GDM1 (cell line): ENCODE measurements around the gene POLR2L.

Experiments used
- DNase-seq: peaks from one replicate; lab custom pipeline; 2025; lab: John Stamatoyannopoulos, UW

Gene POLR2L

DNA sequence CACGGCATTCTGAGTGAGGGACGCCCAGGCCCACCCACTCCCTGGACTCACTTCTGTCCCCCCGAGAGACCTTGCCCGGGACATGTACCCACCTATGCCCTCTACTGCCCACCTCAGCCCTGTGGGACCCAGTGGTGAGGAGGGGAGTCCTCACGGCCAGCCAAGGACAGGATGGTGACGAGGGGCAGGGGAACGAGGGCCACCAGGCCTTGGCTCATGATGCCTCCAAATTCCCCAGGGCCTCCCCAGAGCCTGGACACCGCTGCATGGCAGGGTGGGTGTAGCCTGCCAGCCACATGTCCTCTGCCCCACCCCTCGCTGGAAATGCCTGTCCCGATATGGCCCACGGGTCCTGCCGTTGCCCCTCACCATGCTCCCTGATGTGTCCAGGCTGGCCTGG is 26.5 kb upstream of the POLR2L start:
- DNase-seq, result no peak

DNA sequence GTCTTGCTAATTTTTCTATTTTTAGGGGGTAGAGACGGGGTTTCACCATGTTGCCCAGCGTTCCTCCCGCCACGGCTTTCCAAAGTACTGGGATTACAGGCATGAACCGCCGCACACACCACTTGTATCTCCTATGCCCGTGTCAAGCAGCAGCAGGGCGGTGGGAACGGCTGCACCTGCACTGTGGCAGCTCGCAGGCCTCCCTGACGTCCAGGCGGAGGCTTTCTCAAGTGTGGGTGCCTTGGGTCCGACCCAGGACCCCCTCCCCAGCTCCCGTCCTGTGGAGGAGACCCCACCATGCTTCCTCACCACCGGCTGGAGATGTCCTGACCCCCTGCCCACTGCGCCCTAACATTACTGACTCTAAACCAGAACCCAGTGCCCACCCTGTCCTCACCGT is 26.1 kb upstream of the POLR2L start:
- no peak for DNase-seq

DNA sequence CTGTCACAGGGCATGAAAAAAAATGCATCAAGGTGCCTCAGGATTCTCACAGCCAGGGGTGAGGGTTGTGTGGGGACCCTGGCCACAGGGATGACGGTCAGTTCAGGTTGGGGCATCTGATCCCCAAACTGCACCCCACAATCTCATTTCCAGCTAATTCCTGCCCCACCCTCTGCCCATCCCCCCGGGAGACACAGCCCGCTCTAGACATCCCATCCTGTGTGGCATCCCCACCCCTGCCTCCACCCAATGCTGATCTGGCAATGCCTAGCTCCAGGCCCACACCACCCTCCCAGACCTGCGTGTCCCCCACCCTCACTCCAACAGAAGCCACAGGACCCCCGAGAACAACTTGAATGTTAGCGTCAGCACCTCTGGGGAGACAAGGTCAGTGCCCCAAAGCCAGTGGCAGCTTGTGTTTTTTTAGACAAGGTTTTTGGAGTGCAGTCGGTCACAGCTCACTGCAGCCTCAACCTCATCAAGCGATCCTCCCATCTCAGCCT is 25.6 kb upstream of the POLR2L start:
- DNase-seq, result no peak

- no peak for DNase-seq
Observed at GRCh38 chr11:866481-866880, 24.2 kb upstream of the POLR2L start.

- no peak for DNase-seq
Observed at GRCh38 chr11:865462-866430, 23.4 kb upstream of the POLR2L start.

DNA sequence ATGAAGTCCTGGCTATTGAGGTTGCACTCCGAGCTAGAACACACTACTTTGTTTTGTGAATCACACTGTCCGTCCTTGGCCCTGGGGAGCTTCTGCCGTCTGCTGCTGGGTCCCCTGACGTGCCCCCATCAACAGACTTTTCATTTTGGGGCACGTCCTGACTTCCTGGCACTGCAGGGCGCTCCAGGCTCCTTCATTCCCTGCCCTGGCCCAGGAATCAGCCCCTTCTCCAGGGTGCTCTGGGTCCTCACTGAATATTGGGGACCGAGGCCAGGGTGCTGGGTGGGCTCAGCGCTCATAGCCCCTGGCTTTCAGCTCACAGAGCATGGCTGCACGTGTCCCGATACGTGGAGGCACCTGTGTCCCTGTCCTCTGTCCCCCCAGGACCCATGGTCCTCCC is 22.6 kb upstream of the POLR2L start:
- DNase-seq, result no peak

- no peak for DNase-seq
Observed at GRCh38 chr11:863910-864827, 21.8 kb upstream of the POLR2L start.

GRCh38 chr11:863023-863909 is 20.9 kb upstream of the POLR2L start:
- no peak for DNase-seq

DNA sequence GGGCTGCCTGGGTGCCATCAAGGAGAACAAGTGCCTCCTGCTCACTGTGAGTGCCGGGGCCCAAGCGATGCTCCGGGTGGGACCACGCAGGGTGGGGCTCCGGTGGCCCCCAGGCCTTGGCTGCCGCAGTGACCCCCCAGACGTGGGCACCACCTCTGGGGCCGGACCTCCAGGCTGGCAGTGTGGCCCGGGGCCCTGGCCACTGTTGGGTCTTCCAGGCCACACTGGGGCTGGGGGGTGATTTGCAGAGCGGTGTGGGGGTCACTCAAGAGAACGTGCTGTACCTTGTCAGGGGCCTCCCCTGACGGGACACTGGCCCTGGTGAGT is 20.3 kb upstream of the POLR2L start:
- DNase-seq, result no peak

- DNase-seq, result no peak
Observed at GRCh38 chr11:862081-862661, 19.8 kb upstream of the POLR2L start.

DNA sequence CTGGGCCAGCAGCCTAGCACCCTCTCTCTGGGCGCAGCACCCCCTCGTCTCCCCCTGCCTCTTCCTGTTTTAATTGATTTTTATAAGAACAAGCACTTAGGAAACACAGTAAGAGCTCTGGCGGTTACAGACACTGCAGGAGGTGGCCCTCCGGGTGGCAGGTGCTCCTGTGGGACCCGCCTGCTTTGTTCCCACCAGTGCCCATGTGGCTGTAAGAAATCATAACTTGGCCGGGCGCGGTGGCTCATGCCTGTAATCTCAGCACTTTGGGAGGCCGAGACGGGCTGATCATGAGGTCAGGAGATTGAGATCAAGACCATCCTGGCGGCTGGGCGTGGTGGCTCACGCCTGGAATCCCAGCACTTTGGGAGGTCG is 18.8 kb upstream of the POLR2L start:
- no peak for DNase-seq

- no peak for DNase-seq
Observed at GRCh38 chr11:860234-861104, 18.1 kb upstream of the POLR2L start.

DNA sequence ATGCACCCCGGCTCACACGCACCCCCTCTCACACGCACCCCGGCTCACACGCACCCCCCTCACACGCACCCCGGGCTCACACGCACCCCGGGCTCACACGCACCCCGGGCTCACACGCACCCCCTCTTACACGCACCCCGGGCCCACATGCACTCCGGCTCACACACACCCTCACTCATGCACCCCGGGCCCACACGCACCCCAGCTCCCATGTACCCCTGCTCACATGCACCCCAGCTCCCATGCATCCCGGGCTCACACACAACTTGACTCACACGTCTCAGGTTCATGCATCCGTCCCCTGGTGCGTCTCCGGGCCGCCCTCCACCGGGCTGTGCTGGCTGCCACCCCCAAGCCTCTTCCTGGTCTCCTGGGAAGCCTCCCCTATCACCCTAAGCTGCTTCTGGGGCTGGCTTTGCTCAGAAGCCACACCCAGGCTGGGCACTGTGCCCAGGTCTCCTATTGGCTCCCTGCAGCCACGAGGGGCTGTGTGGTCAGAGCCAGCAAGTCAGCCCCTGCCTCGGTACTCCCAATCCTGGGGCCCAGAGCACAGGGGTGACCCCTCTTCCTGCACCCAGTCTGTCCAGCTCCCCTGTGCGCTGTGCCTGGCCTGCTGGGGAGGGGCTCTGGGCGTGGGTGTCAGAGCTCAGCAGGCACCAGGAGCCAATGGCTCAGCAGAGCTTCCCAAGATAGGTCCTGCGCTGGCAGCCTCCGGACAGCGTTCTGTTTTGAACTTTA is 17.2 kb upstream of the POLR2L start:
- DNase-seq, result no peak

DNA sequence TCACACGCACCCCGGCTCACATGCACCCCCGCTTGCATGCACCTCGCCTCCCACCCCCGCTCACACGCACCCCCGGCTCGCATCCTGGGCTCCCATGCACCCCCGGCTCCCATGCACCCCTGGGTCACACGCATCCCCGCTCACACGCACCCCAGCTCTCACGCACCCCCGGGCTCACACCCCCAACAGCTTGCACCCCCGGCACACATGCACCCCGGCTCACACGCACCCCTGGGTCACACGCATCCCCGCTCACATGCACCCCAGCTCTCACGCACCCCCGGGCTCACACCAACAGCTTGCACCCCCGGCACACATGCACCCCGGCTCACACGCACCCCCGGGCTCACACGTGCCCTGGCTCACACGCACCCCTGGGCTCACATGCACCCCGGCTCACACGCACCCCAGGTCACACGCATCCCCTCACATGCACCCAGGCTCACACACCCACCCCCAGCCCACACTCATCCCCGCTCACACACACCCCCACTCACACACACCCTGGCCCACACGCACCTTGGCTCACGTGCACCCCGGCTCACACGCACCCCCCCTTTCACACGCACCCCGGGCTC is 16.5 kb upstream of the POLR2L start:
- no peak for DNase-seq

DNA sequence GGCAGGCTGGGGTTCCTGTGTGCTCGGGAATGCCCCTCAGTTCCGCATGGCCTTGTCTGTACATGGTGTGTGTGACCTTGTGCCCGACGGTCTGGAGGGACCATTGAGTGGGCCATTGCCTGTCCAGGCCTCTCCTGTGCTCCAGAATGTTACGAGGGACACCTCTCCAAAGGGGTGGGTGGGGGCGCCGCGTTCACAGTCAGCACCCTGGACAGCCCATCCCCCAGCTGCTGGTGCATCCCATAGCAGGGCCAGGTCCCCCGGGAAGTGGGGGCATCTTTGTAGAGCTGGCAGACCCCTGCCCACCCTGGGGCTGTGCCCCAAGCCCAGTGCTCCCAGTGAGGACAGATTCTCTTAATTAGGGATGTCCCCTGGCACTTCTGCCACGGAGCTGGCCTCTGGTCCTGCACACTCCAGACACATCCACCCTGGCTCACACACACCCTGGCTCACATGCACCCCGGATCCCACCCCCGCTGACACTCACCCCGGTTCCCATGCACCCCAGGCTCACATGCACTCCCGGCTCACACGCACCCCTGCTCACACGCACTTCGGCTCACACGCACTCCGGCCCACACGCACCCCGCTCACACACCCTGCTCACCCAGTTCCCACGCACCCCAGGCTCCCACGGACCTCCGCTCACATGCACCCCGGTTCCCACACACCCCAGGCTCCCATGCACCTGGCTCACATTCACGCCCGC is 15.9 kb upstream of the POLR2L start:
- DNase-seq, result no peak

GRCh38 chr11:856397-856796 is 14.1 kb upstream of the POLR2L start:
- no peak for DNase-seq

DNA sequence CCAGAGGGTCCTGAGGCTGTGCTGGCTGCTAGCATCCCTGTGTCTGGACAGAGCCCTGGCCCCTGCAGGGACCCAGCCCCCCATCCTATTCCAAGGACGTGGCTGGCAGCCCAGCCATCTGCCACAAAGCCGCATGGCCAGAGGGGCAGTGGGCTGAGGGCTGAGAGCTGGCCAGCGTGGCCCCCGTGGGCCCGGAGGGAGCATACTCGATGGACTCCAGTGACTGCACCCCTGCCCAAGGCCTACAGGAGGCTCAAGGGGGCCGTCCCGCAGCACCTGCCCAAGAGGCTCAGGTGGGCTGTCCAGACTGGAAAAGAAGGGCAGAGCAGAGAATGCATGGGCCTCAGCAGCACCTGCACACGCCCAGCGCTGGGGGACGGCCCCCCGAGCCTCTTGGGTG is 13.5 kb upstream of the POLR2L start:
- DNase-seq, result no peak

DNA sequence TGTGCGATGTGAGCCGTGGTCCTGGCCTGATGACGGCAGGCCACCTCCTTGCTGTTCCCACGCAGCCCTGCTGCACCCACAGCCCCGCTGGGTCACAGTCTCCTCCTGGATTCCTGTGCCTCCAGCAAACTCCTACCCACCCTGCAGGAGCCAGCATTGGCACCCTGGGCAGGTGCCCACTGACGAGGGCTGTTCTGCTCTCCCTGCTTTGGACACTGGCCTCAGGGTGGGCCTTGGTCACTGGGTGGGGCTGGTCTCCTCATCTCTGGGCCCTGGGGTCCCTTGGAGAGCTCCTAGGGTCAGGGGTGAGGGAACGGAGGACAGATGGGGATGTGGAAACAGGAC is 13.0 kb upstream of the POLR2L start:
- DNase-seq, result no peak
